SK-N-SH (cell line): Measurements from ENCODE around the gene TMEM62.

Experiments
- CTCF ChIP-seq: fragments of 200-600 bp; sonication (generic); IDR thresholded peaks from 2 replicates; pipeline ENCODE4 v1.6.1; 2017; ENCODE audit warnings: antibody characterized with exemption, mild to moderate bottlenecking, moderate library complexity
- FOXM1 ChIP-seq: IDR thresholded peaks from 2 replicates; pipeline ENCODE4 v1.4.0; 2012; ENCODE audit warnings: low read depth, mild to moderate bottlenecking
- POLR2AphosphoS5 ChIP-seq: IDR thresholded peaks from 2 replicates; pipeline ENCODE4 v1.6.1; 2012; ENCODE audit warnings: low read depth, low read length

- TF ChIP-seq FOXM1 (no peak), POLR2AphosphoS5 (no peak), CTCF (no peak)
These were observed 17.0 kb downstream of the TMEM62 start for GRCh38 chr15:43150191-43150929.
